AG09309 (cell line): ENCODE data around the gene CEBPE.
"Not testable (repeated sequence)": the region's sequence is repeated elsewhere in the genome, so short reads cannot be mapped to it uniquely, and the experiment has no call there.

Source experiments
- DNase-seq: peaks from one replicate; pipeline ENCODE4 v3.0.0-alpha.2; 2010; ENCODE audit warnings: low read depth
- H3K4me3 ChIP-seq: 2 replicates; pipeline ENCODE4 v1.5.1; 2011; ENCODE audit warnings: mild to moderate bottlenecking, low read depth, low read length, moderate library complexity; ENCODE audit not compliant: control insufficient read depth
- CTCF ChIP-seq: IDR thresholded peaks from 2 replicates; pipeline ENCODE4 v1.5.1; 2011; ENCODE audit warnings: mild to moderate bottlenecking, low read depth, low read length, inconsistent platforms; ENCODE audit not compliant: insufficient read depth, control insufficient read depth; ENCODE audit errors: missing control alignments

Gene CEBPE

DNA sequence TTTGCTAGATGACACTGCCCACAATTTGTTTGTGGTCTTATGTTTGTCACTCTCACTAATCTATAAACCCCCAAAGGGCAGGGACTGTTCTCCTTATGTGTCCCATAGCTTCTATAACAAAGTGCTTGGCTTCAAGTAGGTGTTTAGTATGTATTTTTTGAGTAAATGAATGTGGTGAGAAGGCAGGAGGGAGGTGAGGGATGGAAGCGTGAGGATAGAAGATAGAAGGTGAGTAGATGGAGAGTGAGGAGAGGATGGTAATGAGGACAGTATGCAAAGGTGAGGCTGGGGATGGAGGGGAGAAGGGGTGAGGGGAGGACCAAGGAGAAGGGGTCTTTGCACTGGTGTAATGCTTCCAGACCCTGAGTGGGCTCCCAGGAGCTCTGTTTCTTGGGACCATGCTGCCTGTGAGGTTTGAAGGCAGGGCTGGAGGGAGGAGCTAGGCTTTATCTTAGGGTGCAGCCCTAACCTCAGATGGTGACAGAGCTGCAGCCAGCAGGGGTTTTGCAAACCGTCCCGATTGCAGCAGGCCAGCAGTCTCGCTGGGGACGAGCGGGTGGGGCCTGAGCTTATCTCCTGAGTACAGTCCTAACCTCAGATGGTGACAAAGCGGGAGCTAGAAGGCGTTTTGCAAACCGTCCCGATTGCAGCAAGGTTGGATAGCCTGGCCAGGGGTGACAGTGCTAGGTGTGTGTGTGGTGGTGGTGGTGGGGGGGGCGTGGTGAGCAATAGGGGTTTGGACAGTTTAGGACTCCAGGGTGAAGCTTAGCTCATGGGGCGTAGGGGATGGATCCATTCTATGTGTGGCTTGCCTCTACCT lies 6.5 kb downstream of the CEBPE start:
- TF ChIP-seq CTCF = no peak
- H3K4me3 ChIP-seq = no peak overlapping the region
- no peak for DNase-seq

- TF ChIP-seq CTCF = no peak
- H3K4me3 ChIP-seq = no peak overlapping the region
Observed at GRCh38 chr14:23110579-23111365, 8.3 kb downstream of the CEBPE start.

DNA sequence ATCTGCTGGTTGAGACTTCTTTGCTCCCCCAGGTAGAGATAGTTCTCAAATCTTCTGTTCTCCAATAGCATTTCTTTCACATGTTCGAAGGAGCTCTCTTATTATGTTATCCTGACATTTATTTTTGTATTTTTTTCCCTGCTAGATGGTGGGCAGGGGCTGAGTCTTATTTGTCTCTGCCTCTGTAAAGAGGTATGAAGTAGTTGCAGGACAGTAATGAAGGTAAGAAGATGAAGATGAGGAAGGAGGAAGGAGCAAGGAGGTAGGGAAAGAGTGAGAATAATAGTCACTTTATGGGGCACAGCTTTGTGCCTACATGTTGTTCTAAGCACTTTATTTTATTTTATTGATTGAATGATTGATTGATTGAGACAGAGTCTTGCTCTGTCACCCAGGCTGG lies 9.3 kb downstream of the CEBPE start:
- TF ChIP-seq CTCF = no peak
- no peak overlapping the region for H3K4me3 ChIP-seq
- no peak for DNase-seq

More at GRCh38 chr14:23110579-23111365, 8.3 kb downstream of the CEBPE start:
- DNase-seq = no peak

DNA sequence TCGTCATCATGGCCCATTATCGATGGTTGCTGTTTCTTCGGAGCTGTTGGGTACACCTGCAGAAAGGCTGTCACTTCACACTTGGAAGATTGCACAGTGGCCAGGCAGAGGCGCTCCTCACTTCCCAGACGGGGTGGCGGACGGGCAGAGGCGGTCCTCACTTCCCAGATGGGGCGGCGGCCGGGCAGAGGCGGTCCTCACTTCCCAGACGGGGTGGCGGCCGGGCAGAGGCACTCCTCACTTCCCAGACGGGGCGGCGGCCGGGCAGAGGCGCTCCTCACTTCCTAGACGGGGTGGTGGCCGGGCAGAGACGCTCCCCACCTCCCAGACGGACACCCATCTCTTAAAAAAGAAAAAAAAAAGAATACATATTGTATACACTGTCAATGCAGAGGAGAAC lies 10.9 kb downstream of the CEBPE start:
- not testable (repeated sequence) for DNase-seq, H3K4me3 ChIP-seq

DNA sequence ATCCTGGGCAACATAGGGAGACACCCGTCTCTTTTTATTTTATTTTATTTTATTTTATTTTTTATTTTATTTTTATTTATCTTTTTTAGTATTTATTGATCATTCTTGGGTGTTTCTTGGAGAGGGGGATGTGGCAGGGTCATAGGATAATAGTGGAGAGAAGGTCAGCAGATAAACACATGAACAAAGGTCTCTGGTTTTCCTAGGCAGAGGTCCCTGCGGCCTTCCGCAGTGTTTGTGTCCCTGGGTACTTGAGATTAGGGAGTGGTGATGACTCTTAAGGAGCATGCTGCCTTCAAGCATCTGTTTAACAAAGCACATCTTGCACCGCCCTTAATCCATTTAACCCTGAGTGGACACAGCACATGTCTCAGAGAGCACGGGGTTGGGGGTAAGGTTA lies 11.4 kb downstream of the CEBPE start:
- not testable (repeated sequence) for H3K4me3 ChIP-seq, DNase-seq

- DNase-seq = no peak
- TF ChIP-seq CTCF = no peak
- H3K4me3 ChIP-seq = no peak overlapping the region
Observed at GRCh38 chr14:23106747-23107045, 12.4 kb downstream of the CEBPE start.

DNA sequence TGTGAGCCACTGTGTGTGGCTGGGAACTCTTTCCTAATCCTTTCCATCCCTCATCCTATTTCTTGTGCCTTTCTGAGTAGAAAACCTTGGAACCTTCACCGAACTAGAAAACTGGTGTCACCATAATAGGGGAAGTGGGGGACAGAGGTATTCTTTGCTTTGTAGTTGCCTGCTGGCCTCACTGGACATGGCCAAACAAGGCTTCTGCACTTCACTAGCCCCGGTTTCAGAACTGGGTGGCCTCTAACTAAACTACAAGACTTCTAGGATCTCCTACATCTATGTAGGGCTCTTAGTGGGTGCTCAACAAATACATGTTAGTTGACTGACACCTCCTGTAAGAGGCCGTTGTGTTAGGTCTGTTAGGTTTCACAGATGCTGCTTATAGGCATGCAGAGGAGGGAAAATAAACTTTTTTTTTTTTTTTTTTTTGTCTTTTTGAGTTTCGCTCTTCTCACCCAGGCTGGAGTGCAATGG lies 13.7 kb downstream of the CEBPE start:
- no peak overlapping the region for H3K4me3 ChIP-seq
- no peak for TF ChIP-seq CTCF
- DNase-seq = no peak
